Ishikawa (cell line): ENCODE results near the gene GFRA1.

Source experiments
- EGR1 ChIP-seq: IDR thresholded peaks from 2 replicates; pipeline ENCODE4 v1.6.1; 2012
- EP300 ChIP-seq: IDR thresholded peaks from 2 replicates; pipeline ENCODE4 v1.6.1; 2012; ENCODE audit warnings: borderline replicate concordance
- RAD21 ChIP-seq: IDR thresholded peaks from 2 replicates; pipeline ENCODE4 v1.6.1; 2012; ENCODE audit warnings: low read depth
- TF ChIP-seq, protein P1 (sequence below): IDR thresholded peaks from 2 replicates; pipeline ENCODE4 v1.6.1; 2012; ENCODE audit warnings: low read depth, mild to moderate bottlenecking

- TF ChIP-seq EP300 (no peak), RAD21 (no peak), EGR1 (no peak)
- TF ChIP-seq, protein P1, sequence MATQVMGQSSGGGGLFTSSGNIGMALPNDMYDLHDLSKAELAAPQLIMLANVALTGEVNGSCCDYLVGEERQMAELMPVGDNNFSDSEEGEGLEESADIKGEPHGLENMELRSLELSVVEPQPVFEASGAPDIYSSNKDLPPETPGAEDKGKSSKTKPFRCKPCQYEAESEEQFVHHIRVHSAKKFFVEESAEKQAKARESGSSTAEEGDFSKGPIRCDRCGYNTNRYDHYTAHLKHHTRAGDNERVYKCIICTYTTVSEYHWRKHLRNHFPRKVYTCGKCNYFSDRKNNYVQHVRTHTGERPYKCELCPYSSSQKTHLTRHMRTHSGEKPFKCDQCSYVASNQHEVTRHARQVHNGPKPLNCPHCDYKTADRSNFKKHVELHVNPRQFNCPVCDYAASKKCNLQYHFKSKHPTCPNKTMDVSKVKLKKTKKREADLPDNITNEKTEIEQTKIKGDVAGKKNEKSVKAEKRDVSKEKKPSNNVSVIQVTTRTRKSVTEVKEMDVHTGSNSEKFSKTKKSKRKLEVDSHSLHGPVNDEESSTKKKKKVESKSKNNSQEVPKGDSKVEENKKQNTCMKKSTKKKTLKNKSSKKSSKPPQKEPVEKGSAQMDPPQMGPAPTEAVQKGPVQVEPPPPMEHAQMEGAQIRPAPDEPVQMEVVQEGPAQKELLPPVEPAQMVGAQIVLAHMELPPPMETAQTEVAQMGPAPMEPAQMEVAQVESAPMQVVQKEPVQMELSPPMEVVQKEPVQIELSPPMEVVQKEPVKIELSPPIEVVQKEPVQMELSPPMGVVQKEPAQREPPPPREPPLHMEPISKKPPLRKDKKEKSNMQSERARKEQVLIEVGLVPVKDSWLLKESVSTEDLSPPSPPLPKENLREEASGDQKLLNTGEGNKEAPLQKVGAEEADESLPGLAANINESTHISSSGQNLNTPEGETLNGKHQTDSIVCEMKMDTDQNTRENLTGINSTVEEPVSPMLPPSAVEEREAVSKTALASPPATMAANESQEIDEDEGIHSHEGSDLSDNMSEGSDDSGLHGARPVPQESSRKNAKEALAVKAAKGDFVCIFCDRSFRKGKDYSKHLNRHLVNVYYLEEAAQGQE: no peak
These were observed 103.1 kb downstream of the GFRA1 start for GRCh38 chr10:116169782-116170445.
